Hepatocyte (in vitro differentiated cells): ENCODE data around the gene FREM3. TPM values are rescaled to one million over a fixed set of nuclear protein-coding genes. Genes with fewer than 3 reads are reported as not detected.
"Not testable (repeated sequence)": the region's sequence is repeated elsewhere in the genome, so short reads cannot be mapped to it uniquely, and the experiment has no call there.

Experiments used
- DNase-seq: peaks from one replicate; pipeline ENCODE4 v3.0.0-alpha.2; 2016; ENCODE audit warnings: low spot score
- H2AFZ ChIP-seq: fragments of 200-600 bp; sonication (generic); 2 replicates; pipeline ENCODE4 v1.6.0; 2016; ENCODE audit warnings: antibody characterized with exemption, mild to moderate bottlenecking
- H3K27ac ChIP-seq: fragments of 200-600 bp; sonication (generic); 2 replicates; pipeline ENCODE4 v1.5.1; 2016; ENCODE audit warnings: mild to moderate bottlenecking
- H3K27me3 ChIP-seq: fragments of 200-600 bp; sonication (generic); 2 replicates; pipeline ENCODE4 v1.6.1; 2016
- H3K36me3 ChIP-seq: fragments of 200-600 bp; sonication (generic); replicated peaks from 2 replicates; pipeline ENCODE4 v1.5.1; 2016; ENCODE audit warnings: low read depth; ENCODE audit not compliant: insufficient read depth
- H3K4me1 ChIP-seq: fragments of 200-600 bp; sonication (generic); 2 replicates; pipeline ENCODE4 v1.5.1; 2016; ENCODE audit warnings: mild to moderate bottlenecking, moderate library complexity; ENCODE audit not compliant: insufficient read depth
- H3K4me2 ChIP-seq: fragments of 200-600 bp; sonication (generic); 2 replicates; pipeline ENCODE4 v1.6.0; 2016
- H3K4me3 ChIP-seq: fragments of 200-600 bp; sonication (generic); 2 replicates; pipeline ENCODE4 v1.5.1; 2016; ENCODE audit warnings: mild to moderate bottlenecking
- H3K79me2 ChIP-seq: fragments of 200-600 bp; sonication (generic); 2 replicates; pipeline ENCODE4 v1.6.0; 2017; ENCODE audit warnings: mild to moderate bottlenecking
- H3K9me2 ChIP-seq: fragments of 200-600 bp; sonication (generic); replicated peaks from 2 replicates; pipeline ENCODE4 v1.6.0; 2017; ENCODE audit warnings: mild to moderate bottlenecking; ENCODE audit not compliant: insufficient read depth
- H3K9me3 ChIP-seq: fragments of 200-600 bp; sonication (generic); 2 replicates; pipeline ENCODE4 v1.5.1; 2016; ENCODE audit warnings: low read depth, mild to moderate bottlenecking
- H4K20me1 ChIP-seq: fragments of 200-600 bp; sonication (generic); 2 replicates; pipeline ENCODE4 v1.6.0; 2016; ENCODE audit warnings: mild to moderate bottlenecking; ENCODE audit not compliant: insufficient read depth, poor library complexity, severe bottlenecking
- EZH2 ChIP-seq: fragments of 200-600 bp; sonication (generic); IDR thresholded peaks from 2 replicates; pipeline ENCODE4 v1.6.1; 2016; ENCODE audit warnings: antibody characterized with exemption, mild to moderate bottlenecking, borderline replicate concordance
- EZH2phosphoT487 ChIP-seq: fragments of 200-600 bp; sonication (generic); IDR thresholded peaks from one replicate; pipeline ENCODE4 v1.6.1; 2018; ENCODE audit warnings: antibody characterized with exemption, mild to moderate bottlenecking, low read depth, moderate library complexity; ENCODE audit not compliant: unreplicated experiment, severe bottlenecking
- WGBS: methylation state at CpG from one replicate; pipeline ENCODE4 v1.1.6; 2016; ENCODE audit warnings: low lambda C conversion rate; ENCODE audit errors: missing lambda C conversion rate; 5-methylcytosine and 5-hydroxymethylcytosine counted together
- polyA plus RNA-seq: library from polyadenylated mRNA; unstranded; fragments of >200 nt; fragmentation: Nextera tagmentation; extraction: Ambion mirVana; gene quantifications from 2 replicates; pipeline ENCODE4 v1.2.1, GENCODE V29; 2016
- total RNA-seq: library from RNA; depleted of rRNA; stranded (reverse); fragments of >200 nt; gene quantifications from 2 replicates; pipeline ENCODE4 v1.2.3, GENCODE V29; 2014
- TF ChIP-seq, protein P1 (sequence below): fragments of 200-600 bp; sonication (generic); IDR thresholded peaks from 2 replicates; pipeline ENCODE4 v1.5.1; 2016; ENCODE audit warnings: antibody characterized with exemption, mild to moderate bottlenecking; ENCODE audit not compliant: poor library complexity

FREM3 gene
- total and polyA plus RNA-seq, 2 experiments from 2014 or later: 0.23 TPM; not detected in 1

DNA sequence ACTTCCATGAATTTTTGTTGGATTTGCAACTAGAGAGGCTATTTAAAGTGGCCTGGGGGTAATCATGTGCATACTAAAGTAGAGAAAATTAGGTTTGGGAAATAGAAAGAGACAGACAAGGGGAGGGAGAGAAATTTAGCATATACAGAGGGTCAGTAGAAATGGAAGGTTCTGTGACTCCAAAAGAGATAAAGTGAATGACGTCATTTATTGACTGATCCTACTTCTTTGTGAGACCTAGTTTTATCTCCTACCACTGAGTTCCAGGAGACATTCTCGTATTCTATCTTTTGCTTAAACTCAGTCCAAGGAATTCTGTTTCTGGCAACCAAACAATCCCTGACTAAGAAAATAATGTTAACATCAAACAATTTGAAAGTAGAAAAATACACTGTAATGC, 42.4 kb upstream of the FREM3 start:
- no peak overlapping the region for H3K27ac ChIP-seq
- no peaks in the 10 kb centered on the region for H4K20me1 ChIP-seq
- 37% methylated on average over 2 of the region's 2 CpGs for WGBS
- no peak overlapping the region for H2AFZ ChIP-seq
- H3K4me3 ChIP-seq: no peak overlapping the region
- no peaks in the 10 kb centered on the region for H3K36me3 ChIP-seq
- no peaks in the 10 kb centered on the region for H3K27me3 ChIP-seq
- H3K4me1 ChIP-seq: no peaks in the 10 kb centered on the region
- TF ChIP-seq EZH2phosphoT487 (no peak), EZH2 (no peak)
- TF ChIP-seq, protein P1, sequence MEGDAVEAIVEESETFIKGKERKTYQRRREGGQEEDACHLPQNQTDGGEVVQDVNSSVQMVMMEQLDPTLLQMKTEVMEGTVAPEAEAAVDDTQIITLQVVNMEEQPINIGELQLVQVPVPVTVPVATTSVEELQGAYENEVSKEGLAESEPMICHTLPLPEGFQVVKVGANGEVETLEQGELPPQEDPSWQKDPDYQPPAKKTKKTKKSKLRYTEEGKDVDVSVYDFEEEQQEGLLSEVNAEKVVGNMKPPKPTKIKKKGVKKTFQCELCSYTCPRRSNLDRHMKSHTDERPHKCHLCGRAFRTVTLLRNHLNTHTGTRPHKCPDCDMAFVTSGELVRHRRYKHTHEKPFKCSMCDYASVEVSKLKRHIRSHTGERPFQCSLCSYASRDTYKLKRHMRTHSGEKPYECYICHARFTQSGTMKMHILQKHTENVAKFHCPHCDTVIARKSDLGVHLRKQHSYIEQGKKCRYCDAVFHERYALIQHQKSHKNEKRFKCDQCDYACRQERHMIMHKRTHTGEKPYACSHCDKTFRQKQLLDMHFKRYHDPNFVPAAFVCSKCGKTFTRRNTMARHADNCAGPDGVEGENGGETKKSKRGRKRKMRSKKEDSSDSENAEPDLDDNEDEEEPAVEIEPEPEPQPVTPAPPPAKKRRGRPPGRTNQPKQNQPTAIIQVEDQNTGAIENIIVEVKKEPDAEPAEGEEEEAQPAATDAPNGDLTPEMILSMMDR: no peak
- DNase-seq: no peak
- no peaks in the 10 kb centered on the region for H3K9me3 ChIP-seq
- H3K9me2 ChIP-seq: no peaks in the 10 kb centered on the region
- no peaks in the 10 kb centered on the region for H3K79me2 ChIP-seq
- no peak overlapping the region for H3K4me2 ChIP-seq

DNA sequence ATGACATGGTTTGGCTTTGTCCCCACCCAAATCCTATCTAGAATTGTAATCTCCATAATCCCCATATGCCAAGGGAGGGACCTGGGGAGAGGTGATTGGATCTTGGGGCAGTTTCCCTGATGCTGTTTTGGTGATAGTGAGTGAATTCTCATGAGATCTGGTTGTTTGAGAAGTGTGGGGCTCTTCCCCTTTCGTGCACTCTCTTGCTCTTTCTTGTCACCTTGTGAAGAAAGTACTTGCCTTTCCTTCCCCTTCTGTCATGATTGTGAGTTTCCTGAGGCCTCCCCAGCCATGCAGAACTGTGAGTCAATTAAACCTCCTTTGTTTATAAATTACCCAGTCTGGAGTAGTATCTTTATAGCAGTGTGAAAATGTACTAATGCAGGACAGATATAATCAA, 36.4 kb upstream of the FREM3 start:
- Histone ChIP-seq H3K4me3 (no peak overlapping the region), H3K36me3 (no peaks in the 10 kb centered on the region), H4K20me1 (no peaks in the 10 kb centered on the region), H3K27ac (no peak overlapping the region), H3K9me2 (no peaks in the 10 kb centered on the region), H3K9me3 (no peaks in the 10 kb centered on the region), H2AFZ (no peak overlapping the region), H3K4me1 (no peaks in the 10 kb centered on the region), H3K4me2 (no peak overlapping the region), H3K79me2 (no peaks in the 10 kb centered on the region), H3K27me3 (no peaks in the 10 kb centered on the region)
- DNase-seq: no peak
- 86% methylated on average over 1 of the region's 1 CpG for WGBS
- TF ChIP-seq, protein P1: no peak
- no peak for TF ChIP-seq EZH2
- no peak for TF ChIP-seq EZH2phosphoT487

DNA sequence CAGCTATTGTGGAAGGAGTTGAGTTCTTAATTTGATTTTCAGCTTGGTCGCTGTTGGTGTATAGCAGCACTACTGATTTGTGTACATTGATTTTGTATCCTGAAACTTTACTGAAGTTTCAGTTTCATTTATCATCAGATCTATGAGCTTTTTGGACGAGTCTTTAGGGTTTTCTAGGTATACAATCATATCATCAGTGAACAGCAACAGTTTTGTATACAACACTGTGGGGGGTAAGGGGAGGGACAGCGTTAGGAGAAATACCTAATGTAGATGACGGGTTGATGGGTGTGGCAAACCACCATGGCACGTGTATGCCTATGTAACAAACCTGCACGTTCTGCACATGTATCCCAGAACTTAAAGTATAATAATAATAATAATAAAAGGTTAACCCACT, 35.6 kb upstream of the FREM3 start:
- DNase-seq, H3K4me3 ChIP-seq, H3K36me3 ChIP-seq, H3K27ac ChIP-seq, H3K9me2 ChIP-seq, H3K4me1 ChIP-seq, H4K20me1 ChIP-seq, H3K79me2 ChIP-seq, H3K27me3 ChIP-seq, H3K4me2 ChIP-seq, H3K9me3 ChIP-seq, H2AFZ ChIP-seq: not testable (repeated sequence)
- 79% methylated on average over 6 of the region's 6 CpGs for WGBS

DNA sequence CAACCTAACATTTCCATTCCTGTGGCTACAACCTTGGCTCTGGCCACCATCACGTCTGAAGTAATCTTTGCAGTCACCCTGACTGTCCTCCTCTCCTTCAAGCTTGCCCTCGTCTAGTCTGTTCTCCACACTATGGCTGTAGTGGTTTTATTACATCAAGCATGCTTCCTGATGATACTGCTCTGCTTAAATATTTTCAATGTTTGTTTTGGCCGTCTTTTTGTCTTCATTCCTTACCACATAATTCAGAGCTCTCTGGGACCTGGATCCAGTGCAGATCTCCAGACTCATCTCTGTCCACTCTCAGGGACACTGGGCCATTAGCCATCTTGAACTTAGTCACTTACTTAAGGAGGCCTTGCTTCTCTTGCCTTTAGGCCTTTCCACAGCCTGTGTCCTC, 27.7 kb upstream of the FREM3 start:
- H3K36me3 ChIP-seq: no peaks in the 10 kb centered on the region
- TF ChIP-seq EZH2 (no peak), EZH2phosphoT487 (no peak)
- TF ChIP-seq, protein P1: no peak
- H3K4me2 ChIP-seq: no peak overlapping the region
- H2AFZ ChIP-seq: no peak overlapping the region
- no peak overlapping the region for H3K4me3 ChIP-seq
- no peaks in the 10 kb centered on the region for H3K9me3 ChIP-seq
- no peaks in the 10 kb centered on the region for H3K4me1 ChIP-seq
- no peaks in the 10 kb centered on the region for H3K27me3 ChIP-seq
- 76% methylated on average over 3 of the region's 3 CpGs for WGBS
- no peaks in the 10 kb centered on the region for H3K9me2 ChIP-seq
- no peak overlapping the region for H3K27ac ChIP-seq
- no peak for DNase-seq
- H3K79me2 ChIP-seq: no peaks in the 10 kb centered on the region
- no peaks in the 10 kb centered on the region for H4K20me1 ChIP-seq
